HG03159 (cell line): Measurements from ENCODE around the gene CLTCL1.
"Not testable (repeated sequence)": the region's sequence is repeated elsewhere in the genome, so short reads cannot be mapped to it uniquely, and the experiment has no call there.

Experiments
- ATAC-seq: cut with Tn5 transposase; IDR thresholded peaks from one replicate; pipeline ENCODE4 v1.9.1; 2021; ENCODE audit warnings: mild to moderate bottlenecking, moderate library complexity; ENCODE audit not compliant: unreplicated experiment

CLTCL1 gene

DNA sequence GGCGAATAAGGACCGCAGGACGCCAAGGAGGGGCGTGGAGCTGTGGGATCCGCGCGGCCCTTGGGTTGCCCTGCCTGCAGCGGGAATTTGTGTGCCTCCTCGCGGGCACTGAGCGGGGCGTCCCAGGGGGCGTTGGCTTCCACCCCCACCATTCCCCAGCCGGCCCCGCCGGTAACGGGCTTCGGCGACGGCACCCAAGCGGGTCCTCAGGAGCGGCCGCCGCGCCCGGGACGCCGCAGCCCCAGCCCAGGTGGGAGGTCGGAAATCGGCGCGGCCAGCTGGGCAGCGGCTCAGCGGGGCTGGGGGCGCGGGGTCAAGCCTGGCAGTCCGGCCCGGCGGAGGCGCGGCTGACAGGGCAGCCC is 320 bp downstream of the CLTCL1 start:
- ATAC-seq = peak; percentile 32

DNA sequence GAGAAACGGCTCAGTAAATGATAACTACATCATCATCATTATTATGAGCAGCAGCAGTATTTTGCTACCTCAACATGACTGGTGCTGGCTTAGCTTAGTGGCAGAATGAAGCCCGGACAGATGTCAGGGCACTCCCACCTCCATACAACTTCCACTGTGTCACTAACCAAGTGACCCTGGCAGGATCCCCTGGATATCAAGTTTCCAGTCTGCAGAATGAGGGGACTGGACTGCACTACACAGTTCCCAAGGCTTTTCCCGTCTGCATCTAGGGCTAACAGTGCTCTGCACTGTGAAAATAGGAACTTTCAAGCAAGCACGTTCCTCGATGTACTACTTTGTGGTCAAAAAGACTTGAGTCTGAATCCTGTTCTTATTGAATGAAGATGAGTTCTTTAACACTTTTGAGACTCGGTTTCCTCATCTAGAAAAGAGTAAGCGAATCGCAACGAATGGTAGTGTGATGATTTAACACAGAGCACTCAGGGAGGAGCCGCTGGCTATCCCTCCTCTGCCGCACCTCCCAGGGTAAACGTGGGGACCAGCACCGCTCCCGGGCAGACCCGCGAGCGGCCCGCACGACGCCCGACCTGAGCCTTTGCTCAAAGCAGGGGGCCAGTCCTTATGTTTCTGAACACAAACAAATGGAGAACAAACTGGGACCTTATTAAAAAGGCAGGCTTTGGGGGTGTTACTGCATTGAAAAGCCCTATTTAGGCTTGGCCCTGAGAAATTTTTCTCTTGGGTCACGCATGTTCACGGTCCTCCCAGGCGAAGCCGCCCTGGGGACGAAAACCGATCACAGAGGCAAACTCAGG is 910 bp downstream of the CLTCL1 start:
- no peak for ATAC-seq

DNA sequence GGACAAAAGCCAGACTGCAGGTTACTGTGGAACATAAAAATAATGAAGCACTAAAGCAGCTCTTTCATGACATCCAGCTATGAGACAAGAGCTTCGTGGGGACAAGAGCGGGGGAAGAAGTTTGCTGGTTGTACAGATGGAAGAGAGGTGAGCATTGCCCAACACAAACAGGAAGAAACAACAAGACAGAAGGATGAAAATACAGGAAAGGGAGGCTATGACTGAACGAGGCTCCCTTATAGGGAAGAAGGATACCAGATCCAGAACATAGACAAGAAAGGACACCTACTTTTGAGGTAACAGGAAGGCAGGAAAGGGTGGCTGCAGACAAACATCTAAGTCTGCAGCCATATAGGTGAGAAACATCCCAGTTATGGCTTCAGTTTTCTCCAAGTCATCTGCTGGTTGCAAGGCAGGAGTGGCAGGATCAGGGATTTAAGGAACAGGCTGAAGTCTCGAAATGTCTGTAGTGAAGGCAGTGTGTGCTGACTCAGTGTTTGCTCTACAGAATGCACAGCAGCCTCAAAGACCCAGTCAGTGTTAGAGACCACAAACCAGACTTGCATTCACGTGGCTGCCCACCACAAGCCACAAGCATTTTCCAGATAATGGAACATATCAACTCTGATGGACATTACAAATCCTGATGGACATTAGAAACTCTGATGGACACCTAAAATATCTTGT is 1.9 kb downstream of the CLTCL1 start:
- no peak for ATAC-seq

DNA sequence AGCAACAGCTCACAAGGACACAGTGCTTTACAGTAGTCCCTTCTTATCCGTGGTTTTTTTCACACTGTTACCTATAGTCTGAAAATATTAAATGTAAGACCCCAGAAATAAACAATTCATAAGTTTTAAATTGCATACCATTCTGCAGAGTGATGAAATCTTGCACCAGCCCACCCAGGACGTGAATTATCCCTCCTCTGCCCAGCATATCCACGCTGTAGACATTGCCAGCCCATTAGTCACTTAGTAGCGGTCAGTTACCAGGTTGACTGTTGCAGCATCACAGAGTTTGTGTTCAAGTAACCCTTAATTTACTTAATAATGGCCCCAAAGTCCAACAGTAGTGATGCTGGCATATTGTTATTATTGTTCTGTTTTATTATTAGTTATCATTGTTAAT is 3.6 kb downstream of the CLTCL1 start:
- no peak for ATAC-seq

DNA sequence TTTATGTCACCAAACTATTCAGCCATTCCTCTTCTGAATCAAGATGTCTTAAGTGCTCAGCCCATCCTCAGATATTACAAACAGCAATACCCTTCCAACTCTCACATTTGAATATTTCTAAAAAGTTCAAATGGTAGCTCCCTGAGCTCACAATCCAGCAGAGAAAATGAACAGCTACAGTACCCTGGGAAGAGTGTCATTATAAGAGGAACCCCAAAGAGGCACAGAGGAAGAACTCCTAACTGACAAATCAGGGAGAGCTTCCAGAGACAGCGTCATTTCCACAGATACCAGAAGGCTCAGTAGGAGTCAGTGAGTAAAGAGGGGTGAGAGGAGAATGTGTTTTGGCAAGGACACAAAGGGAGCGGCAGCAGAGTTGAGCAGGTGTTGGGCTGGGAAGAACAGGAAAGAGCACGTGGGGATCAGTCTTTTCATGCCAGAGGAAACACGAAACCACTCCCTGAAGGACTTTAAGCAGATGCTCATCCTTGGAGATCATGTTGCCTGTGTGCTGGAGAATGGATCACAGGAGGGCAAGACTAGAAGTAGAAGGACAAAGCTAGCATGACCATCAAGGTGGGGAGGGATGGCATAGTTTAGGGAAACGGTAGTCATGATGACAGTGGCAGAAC is 4.3 kb downstream of the CLTCL1 start:
- no peak for ATAC-seq

DNA sequence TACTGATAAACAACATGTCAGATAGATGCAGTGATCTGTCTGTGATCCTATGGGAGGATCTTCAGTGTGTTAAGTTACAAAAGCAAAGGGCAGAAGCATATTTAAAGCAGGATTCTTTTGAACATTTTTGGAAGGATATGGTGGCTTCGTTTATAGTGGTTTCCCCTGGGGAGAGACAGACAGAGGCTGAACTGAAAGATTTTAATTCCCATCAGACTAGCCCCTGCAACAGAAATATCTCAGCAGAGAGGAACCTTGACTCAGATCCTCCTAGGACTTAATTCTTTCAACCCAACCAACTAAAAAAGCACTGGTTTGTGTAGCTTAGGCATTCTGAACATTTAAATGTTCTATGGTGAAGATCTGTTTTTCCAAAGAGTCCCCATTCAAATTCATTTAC is 5.7 kb downstream of the CLTCL1 start:
- no peak for ATAC-seq

DNA sequence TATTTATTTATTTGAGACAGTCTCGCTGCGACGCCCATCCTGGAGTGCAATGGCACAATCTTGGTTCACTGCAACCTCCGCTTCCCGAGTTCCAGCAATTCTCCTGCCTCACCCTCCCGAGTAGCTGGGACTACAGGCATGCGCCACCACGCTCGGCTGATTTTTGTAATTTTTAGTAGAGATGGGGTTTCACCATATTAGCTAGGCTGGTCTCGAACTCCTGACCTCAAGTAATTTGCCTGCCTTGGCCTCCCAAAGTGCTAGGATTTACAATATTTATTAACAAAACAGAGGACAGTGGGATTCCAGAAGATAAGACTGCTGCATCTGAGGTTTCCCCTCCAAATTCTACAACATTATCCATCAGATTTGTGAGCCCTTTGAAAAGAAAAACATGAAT is 12.4 kb downstream of the CLTCL1 start:
- ATAC-seq = not testable (repeated sequence)

DNA sequence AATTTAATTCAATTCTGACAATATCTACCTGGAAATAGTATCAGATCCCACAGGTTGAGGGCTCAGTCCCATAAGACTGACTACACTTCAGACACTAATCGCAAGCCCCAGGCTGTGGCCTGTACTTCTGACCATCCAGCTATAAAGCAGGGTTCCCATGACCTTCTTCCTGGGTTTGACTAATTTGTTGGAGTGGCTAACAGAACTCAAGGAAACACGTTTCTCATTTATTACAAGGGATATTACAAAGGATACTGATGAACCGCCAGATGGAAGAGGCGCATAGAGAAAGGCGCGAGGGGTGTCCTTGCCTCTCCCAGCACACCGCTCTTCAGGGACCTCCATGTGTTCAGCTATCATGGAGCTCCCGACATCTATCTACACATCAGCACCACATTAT is 13.7 kb downstream of the CLTCL1 start:
- ATAC-seq = no peak

DNA sequence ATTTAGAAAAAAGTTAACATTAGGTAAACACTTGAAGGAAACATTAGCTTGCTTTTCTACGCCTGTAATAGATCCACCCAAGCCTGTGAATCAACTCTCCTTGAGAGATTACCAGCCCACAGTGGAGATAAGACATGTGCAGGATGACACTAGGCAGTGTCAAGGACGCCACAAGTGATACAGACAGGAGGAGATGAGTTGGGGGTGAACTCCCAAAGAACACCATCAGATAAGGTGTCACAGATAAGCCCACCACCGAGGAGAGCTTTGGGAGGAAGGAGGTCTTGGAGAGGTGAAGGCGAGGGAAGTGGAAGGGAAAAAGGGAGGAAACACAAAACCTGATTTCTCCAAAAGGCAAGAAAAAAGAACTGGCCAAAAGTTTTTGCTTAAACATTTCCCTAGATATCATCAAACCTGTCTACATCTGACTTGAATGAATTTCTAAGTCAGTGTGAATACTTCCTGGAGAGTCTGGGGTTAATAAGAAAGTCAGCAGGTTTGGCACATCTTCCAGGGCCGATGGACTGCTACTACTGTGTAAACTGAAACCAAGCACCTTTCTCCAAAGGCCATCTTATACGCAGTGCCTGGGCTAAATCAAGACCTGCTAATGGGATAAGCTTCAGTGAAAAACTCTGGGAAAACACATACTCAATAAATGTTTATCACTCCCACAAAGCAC is 15.5 kb downstream of the CLTCL1 start:
- no peak for ATAC-seq

DNA sequence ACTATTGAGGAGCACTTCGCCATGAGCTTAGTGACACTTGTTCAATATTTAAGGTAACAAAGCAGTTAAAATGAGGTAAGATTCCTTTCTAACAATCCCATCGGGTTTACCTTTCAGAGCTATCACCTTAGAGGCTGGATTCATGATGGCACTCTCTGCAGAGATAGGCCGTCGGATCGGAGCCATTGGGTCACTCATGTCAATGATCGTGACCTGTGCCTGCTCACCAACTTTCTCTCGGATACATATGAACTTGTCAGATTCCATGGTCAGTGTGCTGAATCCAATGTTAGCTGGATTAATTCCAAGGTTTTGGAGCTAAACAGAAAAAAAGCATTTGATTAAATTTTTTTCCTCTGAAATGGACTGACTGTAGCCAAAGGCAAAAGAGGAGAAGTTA is 16.0 kb downstream of the CLTCL1 start:
- ATAC-seq = no peak

DNA sequence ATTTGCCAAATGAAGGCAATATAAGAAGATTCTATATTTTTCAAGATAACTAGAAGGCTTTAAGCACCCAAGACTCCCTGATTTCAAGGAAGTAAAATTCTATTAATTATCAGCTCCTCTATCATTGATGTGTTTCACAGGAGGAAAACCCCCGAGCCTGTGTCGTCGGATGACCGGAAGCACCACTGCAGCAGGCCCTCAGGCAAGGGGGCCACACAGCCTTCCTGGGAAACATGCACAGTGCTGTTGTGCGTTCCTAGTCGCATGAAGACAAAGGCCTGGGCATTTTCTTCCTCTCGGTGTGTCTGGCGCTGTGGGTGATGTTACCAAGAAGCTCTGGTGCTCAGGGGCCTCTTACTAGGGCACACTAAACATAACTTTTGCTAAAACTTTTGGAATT is 16.4 kb downstream of the CLTCL1 start:
- no peak for ATAC-seq

DNA sequence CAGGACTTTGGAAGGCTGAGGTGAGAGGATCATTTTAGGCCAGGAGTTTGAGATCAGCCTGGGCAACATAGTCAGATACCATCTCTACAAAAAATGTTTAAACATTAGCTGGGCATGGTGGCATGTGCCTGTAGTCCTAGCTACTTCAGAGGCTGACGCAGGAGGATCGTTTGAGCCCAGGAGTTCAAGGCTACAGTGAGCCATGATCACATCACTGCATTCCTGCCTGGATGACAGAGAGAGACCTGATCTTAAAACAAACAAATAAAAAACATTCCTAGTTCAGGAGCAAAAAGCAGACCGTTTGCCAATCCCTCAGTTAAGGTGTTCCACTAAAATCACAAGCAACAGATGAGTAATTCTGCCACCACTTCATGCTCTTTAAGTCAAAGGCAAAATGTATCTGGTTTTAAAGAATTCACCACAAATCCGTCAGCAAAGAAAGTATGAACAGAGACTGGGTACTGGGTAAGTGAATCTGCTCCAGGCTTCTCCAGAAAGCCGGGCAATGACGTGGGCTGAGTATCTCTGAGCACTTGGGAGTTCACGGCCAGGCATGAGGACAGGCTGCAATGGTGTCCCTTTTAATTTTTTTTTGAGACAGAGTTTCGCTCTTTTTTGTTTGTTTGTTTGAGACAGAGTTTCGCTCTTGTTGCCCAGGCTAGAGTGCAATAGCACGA is 19.5 kb downstream of the CLTCL1 start:
- ATAC-seq = no peak

DNA sequence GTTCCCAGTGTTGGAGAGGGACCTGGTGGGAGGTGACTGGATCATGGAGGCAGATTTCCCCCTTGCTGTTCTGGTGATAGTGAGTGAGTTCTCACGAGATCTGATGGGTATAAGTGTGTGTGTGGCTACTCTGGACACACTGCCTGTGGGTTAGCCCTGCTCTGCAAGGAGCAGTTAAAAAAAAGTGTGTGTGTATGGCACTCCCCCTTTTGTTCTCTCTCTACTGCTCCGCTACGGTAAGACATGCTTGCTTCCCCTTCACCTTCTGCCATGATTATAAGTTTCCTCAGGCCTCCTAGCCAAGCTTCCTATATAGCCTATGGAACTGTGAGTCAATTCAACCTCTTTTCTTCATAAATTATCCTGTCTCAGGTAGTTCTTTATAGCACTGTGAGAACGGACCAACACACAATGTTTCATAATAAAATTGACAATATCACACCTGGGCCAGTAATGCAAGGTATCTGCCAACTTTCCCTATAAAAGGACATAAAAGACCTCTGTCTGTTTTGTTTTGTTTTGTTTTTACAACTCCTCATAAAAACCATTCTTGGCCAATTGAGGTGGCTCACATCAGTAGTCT is 20.2 kb downstream of the CLTCL1 start:
- ATAC-seq = no peak

DNA sequence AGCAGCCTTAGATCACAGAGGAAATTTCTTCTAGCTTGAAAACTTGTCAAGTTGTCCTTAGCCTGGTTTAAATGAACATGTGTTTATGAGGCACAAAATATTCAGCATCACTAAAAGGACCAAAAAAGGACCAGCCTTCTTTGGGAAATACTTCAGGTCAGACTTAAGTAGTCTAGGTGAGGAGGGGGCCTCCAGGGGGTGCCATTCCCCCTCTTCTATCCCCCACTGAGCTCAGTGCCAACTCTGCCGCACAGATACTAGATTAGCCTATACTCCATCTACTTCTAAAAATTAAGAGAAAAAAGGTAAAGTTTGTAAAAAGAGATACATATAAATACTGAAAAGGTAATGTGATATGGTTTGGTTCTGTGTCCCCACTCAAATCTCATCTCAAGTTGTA is 20.6 kb downstream of the CLTCL1 start:
- no peak for ATAC-seq

DNA sequence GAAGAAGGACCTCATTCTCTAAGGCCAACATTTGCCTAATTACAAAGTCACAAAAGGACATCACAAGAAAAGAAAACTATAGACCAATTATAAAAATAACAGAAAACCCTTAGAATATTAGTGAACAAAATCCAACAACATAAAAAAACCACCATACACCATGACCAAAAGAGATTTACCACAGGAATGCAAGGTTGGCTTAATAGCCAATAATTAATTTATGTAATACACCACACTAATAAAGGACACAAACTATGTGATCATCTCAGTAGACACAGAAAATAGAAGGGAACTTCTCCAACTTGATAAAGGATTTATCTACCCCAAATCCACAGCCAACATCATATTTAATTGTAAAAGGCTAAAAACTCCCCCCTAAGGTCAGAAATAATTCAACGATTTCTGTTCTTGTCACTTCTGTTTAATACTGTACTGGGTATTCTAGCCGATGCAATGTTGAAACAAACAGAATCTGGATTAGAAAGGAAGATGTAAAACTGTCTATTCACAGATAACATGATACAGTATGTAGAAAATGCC is 24.9 kb downstream of the CLTCL1 start:
- no peak for ATAC-seq

DNA sequence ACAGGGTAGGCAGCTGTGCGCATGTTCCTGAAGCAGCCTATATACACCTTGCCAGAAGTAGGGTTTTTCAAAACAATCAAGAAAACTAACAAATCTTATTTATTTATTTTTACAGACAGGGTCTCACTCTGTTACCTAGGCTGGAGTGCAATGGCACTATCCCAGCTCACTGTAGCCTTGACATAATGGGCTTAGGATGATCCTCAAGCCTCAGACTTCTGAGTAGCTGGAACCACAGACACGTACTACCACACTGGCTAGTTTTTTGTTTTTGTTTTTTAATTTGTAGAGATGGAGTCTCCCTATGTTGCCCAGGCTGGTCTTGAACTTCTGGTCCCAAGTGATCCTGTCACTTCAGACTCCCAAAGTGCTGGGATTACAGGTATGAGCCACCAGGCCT is 25.7 kb downstream of the CLTCL1 start:
- no peak for ATAC-seq

DNA sequence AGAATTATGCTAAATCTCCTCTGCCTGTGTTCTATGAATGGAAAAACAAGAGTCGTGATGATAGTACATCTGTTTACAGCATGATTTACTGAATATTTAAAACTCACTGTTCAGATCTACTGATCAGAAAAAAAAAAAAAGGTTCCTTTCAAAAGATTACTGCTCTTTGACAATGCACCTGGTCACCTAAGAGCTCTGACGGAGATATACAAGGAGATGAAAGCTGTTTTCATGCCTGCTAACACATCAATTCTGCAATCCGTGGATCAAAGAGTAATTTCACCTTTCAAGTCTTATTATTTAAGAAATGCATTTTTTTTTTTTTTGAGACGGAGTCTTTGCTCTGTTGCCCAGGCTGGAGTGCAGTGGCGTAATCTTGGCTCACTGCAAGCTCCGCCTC is 30.7 kb downstream of the CLTCL1 start:
- ATAC-seq = no peak

DNA sequence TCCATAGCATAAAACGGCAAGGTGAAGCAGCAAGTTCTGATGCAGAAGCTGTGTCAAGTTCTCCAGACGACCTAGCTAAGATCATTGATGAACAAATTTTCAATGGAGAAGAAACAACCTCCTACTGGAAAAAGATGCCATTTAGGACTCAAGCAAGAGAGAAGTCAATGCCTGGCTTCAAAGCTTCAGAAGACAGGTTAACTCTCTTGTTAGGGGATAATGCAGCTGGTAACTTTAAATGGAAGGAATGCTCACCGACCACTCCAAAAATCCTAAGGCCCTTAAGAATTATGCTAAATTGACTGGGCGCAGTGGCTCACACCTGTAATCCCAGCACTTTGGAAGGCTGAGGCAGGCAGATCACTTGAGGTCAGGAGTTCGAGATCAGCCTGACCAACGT is 31.3 kb downstream of the CLTCL1 start:
- ATAC-seq = no peak

DNA sequence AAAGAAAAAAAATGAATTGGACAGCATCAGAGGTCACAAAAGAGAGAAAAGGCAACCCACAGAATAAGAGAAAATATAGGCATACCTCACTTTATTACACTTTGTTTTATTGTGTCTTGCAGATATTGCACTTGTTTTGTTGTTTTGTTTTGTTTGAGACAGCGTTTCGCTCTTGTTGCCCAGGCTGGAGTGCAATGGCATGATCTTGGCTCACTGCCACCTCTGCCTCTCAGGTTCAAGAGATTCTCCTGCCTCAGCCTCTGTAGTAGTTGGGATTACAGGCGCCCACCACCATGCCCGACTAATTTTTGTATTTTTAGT is 32.6 kb downstream of the CLTCL1 start:
- ATAC-seq = not testable (repeated sequence)

DNA sequence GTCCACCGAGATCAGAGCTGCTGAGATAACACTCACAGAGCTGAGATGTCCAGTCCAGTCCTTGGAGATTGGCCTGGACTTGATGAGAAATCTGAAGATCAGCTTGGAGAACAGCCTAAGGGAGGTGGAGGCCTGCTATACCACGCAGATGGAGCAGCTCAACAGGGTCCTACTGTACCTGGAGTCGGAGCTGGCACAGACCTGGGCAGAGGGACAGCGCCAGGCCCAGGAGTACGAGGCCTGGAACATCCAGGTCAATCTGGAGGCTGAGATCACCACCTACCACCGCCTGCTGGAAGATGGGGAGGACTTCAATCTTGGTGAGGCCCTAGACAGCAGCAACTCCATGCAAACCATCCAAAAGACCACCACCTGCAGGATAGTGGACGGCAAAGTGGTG is 33.1 kb downstream of the CLTCL1 start:
- ATAC-seq = no peak

DNA sequence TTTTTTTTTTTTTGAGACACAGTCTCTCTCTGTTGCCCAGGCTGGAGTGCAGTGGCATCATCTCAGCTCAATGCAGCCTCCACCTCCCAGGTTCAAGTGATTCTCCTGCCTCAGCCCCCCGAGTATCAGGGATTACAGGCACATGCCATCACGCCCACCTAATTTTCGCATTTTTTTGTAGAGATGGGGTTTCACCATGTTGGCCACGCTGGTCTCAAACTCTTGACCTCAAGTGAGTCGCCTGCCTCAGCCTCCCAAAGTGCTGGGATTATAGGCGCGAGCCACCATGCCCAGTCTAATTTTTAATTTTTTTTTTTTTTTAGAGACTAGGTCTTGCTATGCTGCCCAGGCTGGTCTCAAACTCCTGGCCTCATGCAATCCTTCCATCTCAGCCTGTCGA is 35.2 kb downstream of the CLTCL1 start:
- not testable (repeated sequence) for ATAC-seq
